ENCODE results near the gene ZNF579.
"Not testable (repeated sequence)": the region's sequence is repeated elsewhere in the genome, so short reads cannot be mapped to it uniquely, and the experiment has no call there.

Gene ZNF579

DNA sequence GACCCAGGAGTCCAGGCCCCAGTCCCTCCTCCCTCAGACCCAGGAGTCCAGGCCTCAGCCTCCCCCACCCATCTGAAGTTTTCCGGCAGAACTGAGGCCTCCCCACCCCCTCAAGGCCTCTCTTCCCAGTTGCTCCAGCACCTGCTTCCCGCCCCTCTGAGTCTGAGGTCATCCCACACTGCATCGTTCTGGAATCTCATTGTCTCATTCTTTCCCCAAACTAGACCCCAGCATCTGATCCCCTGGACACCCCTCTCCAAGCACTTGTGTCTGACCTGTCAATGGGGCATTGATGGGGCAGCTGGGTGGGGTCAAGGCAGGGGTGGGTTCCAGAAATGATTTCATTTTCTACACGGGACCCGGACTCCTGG is 42.9 kb downstream of the ZNF579 start:
- DNase-seq, result no peak

DNA sequence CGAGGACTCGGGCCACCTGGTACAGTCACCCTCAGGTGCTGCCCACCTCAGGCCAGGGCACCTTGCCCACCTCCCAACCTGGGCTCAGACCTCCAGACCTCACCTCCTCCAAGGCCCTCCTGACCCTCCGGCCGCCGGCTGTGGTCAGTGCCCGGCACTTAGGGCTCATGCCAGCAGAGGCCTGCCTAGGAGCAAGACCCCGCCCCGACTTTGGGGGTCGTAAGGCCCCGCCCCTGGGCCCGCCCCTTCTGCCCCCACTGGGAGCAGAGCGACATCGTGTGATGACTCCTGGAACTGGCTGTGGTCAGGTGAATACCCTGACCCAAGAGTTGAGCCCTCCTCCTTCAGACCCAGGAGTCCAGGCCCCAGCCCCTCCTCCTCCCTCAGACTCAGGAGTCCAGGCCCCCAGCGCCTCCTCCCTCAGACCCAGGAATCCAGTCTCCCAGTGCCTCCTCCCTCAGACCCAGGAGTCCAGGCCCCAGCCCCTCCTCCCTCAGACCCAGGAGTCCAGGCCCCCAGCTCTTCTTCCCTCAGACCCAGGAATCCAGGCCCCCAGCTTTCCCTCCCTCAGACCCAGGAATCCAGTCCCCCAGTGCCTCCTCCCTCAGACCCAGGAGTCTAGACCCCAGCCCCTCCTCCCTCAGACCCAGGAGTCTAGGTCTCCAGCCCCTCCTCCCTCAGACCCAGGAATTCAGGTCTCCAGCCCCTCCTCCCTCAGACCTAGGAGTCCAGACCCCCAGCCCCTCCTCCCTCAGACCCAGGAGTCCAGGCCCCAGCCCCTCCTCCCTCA is 43.5 kb downstream of the ZNF579 start, which contains the start of gene SBK2:
SBK2 (minus strand) TSS at position 183 of the 790 bp plus-strand sequence. CDS start 839 bp downstream, outside the sequence.
- no peak for DNase-seq

DNA sequence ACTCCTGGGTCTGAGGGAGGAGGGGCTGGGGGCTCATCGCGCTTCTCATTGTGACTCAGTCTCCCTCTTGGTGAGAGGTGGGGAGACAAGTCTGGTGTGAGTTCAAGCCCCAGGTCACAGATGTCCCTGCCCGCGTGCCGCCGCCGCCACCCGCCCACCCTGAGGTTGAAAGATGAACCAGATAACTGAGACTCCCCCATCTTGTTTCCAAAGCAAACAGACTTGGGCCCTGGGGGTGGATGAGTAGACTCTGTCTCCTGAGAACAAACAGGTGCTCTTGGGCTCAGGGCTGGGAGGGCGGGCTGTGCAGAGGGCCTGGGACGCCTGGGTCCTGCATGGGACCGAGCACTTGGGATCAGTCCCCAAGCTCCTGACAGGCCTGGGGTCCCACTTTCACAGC is 44.3 kb downstream of the ZNF579 start:
- no peak for DNase-seq

DNA sequence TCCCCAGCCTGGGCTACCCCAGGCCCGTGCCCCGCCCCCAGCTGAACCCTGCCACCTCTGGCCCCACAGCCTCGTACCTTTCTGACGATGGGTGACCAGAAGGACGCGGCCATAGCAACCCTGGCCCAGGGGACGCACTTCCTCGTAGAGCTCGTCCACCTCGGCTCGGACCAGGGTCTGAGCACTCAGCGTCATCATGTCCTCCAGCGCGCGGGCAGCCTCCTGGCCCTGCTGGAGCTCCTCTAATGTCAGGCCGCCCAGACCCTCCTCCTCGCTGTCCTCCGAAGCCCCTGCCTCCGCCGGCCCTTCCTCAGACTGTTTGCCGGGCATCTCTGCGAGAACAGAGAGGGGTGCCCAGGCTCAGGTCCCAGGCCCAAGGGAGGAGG is 44.7 kb downstream of the ZNF579 start:
- DNase-seq, result no peak

DNA sequence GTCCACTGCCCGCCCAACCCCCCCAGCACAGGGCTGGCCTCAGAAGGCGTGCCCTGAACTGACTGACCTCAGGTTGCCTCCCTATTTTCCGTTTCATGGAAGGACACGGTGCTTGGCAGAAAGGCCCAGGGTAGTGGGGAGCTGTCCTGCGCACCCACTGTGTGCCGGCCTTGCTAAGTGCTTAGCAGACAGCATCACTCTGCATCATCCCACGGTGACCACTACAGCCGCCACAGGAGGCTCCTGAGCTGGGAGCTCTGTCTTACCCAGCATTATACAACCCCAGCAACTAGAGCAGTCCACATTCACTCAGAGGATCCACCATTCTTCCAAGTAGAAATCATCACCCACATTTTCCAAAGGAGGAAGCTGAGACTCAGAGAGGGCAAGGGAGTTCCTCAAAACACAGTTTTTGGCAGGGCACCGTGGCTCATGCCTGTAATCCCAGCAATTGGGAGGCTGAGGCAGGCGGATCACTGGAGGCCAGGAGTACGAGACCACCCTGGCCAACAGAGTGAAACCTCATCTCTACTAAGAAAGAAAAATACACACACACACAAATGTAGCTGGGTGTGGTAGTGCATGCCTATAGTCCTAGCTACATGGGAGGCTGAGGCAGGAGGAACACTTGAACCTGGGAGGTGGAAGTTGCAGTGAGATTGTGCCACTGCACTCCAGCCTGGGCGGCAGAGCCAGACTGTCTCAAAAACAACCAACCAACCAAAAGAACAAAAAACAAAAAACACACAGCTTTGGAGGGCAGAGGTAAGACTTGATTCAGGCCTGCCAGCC is 45.3 kb downstream of the ZNF579 start:
- DNase-seq, result no peak

DNA sequence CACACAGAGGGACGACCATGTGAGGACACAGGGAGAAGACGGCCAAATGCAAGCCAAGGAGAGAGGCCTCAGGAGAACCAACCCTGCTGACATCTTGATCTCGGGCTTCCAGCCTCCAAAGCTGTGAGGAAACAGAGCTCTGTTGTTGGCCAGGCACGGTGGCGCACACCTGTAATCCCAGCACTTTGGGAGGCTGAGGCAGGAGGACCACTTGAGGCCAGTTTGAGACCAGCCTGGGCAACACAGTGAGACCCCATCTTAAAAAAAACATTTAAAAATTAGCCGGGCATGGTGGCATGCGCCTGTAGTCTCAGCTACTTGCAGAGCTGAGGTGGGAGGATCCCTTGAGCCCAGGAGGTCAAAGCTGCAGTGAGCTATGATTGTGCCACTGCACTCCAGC is 46.4 kb downstream of the ZNF579 start:
- not testable (repeated sequence) for DNase-seq

DNA sequence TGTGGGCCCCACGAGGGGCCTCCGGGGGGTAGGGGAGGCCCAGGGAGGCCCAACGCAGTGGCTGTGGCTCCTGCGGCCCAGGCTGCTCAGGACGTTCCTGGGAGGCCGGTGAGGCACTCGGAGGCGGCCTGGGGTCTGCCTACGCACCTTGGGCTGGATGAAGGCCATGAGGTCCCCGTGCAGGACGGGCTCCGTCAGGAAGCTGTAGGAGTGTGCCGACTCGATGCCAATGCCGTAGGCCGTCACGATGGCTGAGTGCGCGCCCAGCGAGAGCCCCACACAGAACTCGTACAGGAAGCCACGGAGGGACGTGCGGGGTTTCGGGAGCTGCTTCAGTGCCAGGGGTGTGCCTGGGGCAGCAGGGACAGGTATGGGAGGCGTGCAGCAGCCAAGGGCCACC is 49.7 kb downstream of the ZNF579 start:
- no peak for DNase-seq

DNA sequence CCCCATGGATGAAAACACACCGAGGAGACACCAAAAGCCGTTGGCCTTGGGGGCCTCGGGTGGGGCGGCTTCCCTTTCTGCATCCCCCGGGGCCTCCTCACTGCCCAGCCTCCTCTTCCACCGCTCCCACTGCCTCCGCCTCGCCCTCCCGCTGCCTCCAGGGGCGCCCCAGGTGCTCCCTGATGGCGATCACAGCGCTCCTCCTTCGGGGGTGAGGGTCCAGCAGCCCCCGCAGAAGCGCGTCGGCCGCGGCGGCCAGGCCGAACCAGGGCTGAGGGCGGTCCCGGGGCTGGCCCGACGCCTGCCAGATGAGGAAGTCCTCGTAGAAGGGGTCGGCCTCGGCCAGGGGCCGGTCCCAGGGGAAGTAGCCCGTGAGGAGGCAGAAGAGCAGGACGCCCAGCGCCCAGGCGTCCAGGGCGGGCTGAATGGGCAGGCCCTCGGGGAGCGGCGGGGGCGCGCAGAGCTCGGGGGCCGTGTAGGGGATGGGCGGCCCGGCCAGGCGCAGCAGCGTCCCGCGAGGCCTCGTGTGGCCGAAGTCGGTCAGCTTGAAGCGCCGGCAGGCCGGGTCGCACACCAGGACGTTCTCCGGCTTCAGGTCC is 50.9 kb downstream of the ZNF579 start:
- DNase-seq, result no peak

DNA sequence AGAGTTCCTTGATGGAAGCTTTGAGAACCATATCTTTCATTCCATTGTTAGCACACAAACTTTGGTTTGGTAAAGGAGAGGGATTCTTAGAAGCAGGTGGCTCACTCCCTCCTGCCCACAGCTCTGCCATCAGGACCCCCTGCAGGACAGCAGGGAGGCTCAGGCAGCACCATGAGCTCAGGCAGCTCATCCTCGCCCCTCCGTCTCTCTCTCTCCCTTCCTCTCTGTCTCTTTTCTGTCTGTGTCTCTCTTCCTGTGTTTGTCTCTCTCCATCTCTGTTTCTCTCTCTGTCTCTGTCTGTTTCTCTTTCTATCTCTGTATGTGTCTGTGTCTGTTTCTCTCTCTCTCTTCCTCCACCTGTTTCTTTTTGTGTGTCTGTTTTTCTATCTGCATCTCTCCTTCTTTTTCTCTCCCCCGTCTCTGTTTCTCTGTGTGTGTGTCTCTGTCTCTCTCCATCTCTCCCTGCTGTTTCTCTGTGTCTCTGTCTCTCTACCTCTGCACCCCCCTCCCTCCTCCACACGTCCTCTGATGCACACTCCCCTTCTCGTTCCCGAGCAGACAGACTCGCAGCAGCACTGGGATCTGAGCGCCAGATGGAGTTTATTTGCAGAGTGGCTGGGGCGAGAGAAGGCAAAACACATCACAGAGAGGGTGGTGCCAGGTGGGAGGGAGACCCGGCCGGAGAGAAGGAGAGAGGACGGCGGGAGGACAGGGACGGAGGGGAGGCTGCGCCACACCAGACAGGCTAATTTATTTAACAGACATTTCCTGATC is 52.4 kb downstream of the ZNF579 start:
- DNase-seq, result no peak

DNA sequence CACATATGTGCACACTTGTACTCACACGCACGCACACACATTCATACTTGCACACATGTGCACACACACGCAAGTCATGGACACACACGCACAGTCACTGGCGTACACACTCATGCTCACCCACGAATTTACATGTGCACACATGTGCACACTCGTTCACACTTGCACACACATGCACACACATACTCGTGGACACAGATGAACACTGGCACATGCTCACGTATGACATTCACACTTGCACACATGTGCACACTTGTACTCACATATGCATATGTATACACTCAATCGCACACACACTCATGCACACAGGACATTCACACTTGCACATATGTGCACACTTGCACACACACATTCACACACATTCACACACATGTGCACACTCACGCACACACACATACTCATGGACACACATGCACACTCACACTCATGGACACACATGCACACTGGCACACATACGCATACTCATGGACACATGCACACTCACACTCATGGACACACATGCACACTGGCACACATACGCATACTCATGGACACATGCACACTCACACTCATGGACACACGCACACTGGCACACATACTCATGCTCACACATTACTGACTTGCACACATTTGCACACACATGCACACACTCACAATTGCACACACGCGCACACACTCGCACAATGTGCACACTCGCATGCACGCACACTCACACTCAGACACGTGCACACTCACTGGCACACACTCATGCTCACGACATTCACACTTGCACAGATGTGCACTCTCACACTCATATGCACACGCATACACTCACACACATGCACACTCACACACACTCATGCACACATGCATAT is 53.2 kb downstream of the ZNF579 start:
- no peak for DNase-seq

Data from activated T-cell treated with anti-CD3 and anti-CD28 coated beads, Interleukin-2, amount 50 U/mL, for 1 hour (primary cell).